Stimulated activated naive CD8-positive, alpha-beta T cell treated with anti-CD3 and anti-CD28 coated beads, Interleukin-15, Interleukin-2, amounts not matched to agents 100 U/mL and 50 U/mL, for 24 hours (primary cell): Measurements from ENCODE around the gene DRAXIN.

Experiments used
- ATAC-seq: fragments of 150-1000 bp; cut with Tn5 transposase; one replicate; pipeline ENCODE4 v1.10.0; 2021
- DNase-seq: peaks from one replicate; pipeline ENCODE4 v3.0.0; 2021

DRAXIN gene

DNA sequence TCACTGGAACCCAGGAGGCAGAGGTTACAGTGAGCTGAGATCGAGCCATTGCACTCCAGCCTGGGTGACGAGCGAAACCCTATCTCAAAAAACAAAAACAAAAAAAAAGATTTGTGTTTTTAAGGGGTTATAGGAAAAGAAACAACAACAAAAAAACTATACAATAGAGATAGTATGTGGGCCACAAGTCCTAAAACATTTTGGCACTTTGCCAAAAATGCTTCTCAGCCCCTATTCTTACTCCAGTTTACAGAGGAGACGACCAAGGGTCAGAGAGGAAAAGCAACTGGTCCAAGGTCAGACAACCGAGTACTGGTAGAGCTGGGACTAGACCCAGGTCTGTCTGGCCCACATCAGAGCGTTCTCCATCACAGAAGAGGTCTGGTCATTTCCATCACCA is 33.9 kb upstream of the DRAXIN start:
- DNase-seq (no peak), ATAC-seq (no peak)

DNA sequence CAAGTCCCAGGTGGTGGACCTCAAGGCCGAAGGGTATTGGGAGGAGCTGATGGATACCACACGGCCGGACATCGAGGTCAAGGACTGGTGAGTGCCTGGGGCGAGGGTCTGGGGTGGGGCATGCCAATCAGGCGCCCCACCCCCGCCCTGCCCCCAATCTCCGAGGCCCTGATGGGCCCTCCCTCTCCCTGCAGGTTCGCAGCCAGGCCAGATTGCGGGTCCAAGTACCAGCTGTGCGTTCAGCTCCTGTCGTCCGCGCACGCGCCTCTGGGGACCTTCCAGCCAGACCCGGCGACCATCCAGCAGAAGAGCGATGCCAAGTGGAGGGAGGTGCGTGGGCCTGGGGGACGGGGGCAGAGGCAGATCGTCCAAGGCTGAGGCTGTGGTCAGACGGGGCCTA is 33.0 kb upstream of the DRAXIN start:
- ATAC-seq (no peak), DNase-seq (no peak)

DNA sequence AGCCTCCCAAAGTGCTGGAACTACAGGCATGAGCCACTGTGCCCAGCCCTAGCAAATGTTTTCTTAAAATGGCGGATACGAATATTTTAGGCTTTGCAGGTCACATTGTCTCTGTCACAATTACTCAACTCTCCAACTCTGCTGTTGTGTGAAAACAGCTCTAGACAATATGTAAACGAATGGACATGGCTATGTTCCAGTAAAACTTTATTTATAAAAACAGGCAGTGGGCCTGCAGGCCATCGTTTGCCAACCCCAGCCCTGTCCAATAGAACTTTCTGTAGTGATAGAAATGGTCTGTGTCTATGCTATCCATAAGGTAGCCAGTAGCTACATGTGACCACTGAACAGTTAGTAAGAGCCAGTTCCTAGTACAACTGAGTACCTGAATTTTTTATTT is 31.8 kb upstream of the DRAXIN start:
- DNase-seq (no peak), ATAC-seq (no peak)

DNA sequence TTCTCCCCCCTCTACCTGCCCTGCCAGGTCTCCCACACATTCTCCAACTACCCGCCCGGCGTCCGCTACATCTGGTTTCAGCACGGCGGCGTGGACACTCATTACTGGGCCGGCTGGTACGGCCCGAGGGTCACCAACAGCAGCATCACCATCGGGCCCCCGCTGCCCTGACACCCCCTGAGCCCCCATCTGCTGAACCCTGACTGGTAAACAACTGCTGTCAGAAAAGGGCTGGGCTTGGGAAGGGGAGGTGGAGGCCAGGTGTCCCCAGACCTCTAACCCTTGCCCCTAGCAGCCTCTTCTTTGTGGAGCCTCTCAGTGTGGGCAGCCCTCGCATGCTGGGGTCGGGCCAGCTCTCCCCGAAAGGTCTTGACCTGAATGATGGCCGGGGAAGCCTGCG is 30.4 kb upstream of the DRAXIN start:
- no peak for DNase-seq

DNA sequence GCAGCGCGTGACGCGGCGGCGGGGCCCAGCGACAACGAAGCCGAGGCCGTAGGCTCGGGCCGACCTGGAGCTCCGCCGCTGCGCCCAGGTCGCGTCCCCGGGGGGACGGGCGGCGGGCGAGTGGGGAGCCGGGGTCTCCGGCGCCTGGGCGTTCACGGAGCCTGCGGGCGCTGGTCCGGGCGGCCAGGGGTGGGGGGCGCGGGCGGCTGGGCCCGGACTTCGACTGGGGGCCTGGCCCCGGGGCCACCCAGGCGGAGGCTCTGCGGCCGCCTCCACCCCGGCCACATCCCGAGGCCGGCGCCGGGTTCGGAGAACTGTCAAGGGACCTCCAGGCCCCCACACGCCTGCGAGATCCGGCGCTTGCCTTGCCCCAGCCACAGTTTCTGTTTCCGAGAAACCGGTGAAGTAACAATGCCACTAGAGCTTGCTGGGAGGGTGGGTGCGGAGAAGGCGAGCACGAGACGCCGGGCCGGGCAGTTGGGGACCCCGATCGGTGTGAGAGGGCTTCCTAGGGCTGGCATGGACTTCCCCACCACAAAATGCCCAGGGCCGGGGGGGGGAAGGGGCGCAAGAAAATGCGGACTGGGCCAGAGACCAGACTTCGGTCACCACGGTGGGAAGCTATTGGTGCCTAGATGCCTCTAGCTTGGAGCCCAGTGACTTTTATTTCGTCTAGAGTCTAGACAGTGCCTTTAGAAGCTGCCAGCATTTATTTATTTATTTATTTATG is 27.0 kb upstream of the DRAXIN start:
- DNase-seq (peak; percentile 68), ATAC-seq (peak; percentile 70)

More for the DNA sequence above, 30.4 kb upstream of the DRAXIN start:
- ATAC-seq: no peak

DNA sequence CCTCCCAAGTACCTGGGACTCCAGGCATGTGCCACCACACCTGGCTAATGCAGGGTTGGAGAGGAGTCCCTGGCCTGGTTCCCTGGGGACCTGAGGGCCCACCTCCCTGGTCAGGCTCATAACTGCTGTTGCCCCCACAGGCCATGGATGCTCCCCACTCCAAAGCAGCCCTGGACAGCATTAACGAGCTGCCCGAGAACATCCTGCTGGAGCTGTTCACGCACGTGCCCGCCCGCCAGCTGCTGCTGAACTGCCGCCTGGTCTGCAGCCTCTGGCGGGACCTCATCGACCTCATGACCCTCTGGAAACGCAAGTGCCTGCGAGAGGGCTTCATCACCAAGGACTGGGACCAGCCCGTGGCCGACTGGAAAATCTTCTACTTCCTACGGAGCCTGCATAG is 23.0 kb upstream of the DRAXIN start:
- no peak for DNase-seq
- no peak for ATAC-seq

DNA sequence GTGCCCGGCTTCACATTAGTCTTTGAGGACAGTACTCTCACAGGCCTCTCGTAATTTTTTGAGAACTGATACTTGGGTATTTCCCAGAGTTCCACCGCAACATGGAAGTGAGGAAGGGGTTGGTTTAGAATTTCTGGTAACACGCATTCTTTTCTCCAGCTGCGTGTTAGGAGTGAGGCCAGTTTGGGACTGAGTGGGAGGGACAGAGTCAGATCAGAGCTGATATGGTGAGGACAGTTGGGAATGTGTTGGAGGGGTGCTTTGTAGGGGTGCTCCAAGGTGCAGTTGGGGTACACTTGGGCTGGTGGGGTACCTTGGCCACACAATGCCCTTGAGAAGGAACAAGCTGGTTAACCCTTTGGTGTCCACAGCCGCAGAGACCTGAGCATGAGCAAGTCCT is 20.8 kb upstream of the DRAXIN start:
- DNase-seq: no peak
- no peak for ATAC-seq

DNA sequence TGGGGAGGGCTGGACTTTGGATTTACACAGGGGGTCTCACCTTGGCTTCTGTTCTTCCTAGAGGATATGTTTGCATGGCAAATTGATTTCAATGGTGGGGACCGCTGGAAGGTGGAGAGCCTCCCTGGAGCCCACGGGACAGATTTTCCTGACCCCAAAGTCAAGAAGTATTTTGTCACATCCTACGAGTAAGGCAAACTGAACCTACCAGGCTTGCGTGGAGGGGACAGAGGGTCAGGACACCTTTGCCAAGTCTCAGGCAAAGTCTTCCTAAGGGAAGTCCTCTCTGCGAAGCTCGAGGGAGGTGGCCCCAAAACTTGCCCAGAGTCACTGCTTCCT is 20.3 kb upstream of the DRAXIN start:
- DNase-seq (no peak), ATAC-seq (no peak)

DNA sequence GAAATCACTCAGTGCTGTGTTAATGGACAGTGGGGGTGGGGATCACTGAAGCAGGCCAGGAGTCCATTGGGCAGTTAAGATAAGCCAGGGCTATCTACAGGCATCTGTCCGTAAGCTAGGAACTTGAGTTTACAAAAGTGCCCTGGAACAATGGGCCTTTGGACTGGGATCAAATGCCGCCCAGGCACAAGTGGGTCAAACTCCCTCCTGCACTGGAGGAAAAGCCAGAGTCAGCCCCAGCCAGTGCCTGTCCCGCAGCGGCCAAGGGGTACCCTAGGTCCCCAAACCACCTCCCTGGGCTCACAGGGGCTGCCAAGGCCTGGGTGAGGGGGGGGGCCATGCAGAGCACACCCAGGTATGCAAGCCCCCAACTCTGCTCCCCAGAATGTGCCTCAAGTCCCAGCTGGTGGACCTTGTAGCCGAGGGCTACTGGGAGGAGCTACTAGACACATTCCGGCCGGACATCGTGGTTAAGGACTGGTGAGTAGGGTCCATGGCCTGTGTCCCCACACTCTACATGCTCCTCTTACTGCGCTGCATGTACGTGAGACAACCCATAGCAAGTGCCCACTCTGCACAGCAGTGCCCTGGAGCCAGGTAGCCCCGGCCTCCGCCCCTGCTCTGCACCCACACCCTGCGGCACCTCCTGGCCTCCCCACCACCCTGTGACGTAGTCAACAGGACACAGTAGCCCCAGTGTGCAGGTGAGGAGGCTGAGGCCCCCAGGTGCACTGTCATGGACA is 19.8 kb upstream of the DRAXIN start:
- DNase-seq (no peak), ATAC-seq (no peak)

DNA sequence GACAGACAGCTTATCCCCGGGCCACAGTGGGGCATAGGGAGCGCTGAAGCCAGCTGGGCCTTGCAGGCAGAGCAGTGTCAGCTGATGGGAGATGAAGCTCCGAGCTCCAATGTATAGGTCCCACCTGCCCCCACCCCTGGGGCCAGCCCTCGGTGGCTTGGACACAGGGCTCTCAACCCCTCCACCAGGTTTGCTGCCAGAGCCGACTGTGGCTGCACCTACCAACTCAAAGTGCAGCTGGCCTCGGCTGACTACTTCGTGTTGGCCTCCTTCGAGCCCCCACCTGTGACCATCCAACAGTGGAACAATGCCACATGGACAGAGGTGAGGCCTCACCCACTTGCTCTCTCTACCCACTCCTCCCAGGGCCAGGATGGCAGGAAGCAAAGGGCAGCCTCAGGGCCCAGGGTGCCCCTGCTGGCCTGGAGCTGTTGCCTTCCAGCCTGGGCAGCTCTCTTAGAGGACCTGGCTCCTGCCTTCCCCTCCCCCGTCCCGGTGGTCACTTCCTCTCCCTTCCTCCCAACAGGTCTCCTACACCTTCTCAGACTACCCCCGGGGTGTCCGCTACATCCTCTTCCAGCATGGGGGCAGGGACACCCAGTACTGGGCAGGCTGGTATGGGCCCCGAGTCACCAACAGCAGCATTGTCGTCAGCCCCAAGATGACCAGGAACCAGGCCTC is 18.3 kb upstream of the DRAXIN start:
- ATAC-seq (no peak), DNase-seq (no peak)

DNA sequence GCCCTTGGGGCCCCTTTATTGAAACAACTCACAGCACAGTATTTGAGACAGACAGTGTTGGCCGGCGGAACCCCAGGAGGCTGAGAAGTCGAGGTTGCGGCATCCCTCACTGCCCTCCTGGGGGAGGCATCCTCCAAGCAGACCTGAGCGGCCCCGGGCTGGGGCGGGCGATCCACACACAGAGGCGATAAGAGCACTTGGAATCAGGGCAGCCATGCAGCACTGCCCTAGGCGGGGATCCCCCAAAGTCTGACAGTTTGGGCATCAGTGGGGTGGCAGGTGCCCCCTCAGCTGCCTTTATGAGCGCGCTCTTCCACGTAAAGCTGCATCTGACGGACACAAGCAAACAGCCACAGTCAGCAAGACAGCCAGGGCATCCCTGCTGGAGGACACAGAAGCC is 17.0 kb upstream of the DRAXIN start:
- ATAC-seq (no peak), DNase-seq (no peak)

DNA sequence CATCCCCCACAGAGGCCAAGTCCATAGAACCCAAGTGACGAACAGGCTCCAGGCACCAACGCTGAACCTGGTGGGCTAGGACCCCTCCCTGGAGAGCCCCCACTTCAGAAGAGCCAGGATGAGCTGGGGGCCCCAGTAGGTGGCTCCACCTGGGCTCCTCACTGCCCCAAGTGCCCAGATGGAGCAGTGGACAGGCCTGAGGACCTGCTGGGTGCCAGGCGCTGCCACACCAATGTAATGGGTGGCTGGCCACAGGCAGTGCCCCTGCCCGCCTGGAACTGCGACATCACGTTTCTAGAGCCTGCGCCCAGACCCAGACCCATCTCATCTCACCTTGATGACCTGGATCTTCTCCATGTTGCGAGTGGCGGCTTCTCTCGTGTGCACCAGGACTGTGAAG is 16.2 kb upstream of the DRAXIN start:
- no peak for DNase-seq
- ATAC-seq: no peak

DNA sequence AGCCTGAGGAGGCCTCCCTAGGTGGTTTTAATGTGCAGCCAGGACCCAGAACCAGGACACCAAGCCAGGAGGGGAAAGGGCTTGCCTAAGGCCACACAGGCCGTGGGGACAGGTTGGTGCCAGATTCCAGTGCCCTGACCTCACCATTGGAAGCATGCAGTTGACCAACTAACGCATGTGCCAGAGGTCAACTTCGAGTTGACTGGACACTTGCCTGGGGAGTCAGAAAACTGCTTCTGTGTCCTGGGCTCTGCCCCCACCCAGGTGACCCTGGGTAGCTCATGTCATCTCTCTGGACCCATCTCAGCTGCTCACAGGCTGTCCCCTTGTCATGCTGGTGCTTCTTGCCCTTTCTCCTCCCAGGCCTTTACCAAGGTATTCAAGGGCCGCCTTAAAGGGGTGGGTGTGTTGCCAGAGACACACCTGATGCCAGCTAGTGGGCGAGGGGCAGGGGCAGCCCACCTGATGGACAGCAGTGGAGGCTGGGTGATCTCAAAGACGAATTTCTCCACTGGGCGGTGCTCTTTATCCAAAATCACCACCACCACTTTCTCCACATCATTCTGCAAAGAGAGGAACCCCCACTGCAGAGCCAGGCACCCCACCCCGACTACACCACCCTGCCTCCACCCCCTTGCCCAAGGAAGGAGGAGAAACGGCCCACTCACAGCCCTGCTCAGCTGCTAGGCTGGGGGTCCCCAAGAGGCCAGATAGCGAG is 15.0 kb upstream of the DRAXIN start:
- no peak for DNase-seq
- no peak for ATAC-seq

DNA sequence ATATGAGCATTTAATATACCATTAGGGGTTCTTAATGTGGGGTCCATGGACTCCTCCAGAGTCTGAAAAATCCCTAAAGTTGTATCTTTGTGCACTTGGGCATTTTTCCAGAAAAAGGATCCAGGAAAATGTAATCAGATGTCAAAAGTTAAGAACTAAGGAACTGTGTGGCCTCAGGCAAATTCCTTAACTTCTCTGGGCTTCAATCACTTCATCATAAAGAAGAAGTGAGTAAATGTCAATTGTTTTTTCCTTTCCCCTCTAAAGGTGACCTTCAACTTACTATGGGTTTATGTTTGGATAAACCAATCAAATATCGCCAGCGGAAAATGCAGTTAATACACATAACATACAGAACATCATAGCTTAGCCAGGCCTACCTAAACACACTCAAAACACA is 13.1 kb upstream of the DRAXIN start:
- DNase-seq (no peak), ATAC-seq (no peak)

DNA sequence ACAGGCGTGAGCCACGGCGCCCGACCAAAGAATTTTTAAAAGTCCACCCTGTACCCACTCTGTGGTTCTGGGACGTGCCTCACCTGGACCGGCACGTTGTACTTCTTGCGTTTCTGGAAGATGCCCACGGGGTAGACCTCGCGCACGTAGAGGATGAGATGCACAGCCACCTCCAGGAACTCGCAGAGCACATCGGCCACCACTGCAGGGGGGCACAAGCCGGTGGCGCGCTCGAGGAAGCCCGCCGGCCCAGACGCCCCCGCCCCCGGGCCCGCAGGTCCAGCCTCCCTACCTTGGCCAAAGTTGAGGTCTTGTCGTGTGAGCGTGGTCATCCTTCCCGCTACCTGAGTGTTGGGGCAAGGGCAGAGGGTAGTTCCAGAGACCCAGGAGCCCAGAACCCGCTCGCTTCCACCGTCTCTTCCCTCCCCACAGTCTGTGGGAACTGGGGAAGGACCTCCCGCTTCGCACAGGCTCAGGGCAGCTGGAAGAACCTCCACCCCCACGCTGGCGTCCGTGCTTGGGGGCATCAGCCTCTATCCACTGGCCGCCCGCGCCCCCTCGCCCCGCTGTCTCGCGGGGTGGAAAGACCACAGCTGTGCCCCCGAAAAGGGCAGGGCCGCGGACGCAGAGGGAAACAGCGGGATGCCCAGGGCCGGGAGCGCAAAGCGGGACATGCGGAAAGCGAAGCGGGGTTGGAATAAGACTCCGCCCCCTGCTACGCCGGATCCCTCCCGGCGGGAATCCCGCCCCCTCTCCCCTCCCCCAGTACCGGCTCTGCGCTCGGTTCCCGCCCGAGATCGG is 11.0 kb upstream of the DRAXIN start:
- DNase-seq: no peak
- ATAC-seq: peak; percentile 14

DNA sequence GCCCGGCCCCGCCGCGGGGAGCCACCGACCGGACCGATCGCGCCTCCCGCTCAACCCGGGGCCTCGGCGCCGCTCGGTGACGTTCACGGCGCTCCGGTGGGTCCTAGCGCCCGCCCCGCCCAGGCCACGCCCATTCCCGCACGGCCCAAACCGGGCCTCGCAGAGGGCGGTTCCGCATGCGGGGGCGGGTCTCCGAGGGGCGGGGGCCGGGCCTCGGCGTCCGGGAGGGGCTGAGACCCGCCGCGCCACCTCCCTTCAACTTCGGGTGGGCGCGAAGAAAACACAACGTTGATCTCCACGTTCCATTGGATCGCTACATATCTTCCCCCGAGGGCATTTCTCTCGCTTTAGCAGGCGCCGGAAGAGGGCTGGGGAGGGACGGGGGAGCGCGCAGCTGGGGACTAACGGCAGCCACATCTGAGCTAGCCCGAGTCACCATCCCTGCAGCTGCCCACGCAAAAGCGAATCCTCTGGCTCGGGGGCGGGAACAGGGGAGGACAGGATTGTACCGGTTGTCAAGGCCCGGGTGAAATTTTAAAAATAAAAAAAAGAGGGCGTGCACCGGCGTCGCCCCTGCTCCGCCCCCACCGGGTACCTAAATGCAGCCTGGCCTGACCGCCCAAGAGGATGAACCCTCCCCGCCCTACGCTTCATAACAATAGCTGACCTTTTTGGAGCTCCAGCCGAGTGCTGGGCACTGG is 10.3 kb upstream of the DRAXIN start, which contains the start of gene MAD2L2:
MAD2L2 (minus strand) TSS at position 78 of the 701 bp plus-strand sequence. CDS start 547 bp downstream, outside the sequence.
- ATAC-seq (peak; percentile 93), DNase-seq (peak; percentile 95)

DNA sequence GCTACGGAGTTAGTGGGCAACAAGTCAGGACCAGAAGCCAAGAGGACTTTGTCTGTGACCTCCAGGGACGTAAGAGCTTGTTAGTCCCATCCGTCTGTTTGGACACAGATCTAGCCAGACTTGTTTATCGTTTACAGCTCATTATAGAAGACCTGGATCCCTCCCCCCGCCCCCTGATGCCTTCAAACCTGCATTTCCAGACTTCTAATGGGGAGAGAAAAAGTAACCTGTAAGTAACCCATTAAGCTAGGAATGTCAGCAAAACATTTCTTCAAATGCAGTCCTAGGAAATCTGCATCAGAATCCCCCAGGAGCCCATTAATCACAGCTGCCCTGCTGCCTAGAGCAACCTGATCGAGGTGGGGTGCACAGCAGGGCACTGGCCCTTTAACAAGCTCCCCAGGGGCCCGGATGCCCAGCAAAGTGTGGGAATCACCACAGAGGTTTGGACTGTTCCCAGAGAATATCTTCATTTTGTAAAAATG is 9.2 kb upstream of the DRAXIN start:
- ATAC-seq (no peak), DNase-seq (no peak)

DNA sequence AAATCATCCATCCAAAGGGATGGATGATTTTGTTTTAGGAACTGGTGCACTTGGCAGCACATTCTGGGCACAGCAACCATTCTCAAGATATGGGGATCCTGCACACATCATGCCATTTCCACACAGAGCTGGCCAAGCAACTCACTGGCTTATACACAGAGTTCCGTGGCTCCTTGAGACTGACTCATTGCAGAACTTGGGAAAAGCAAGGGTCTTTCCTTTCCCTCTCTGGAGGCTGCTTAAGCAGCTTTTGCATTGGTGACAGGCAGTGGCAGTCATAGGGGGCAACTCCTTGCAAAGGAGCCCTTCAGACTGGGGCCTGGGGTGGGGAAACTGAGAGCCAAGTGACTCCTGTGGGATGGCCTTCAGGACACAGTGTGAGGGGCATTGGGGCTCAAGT is 8.7 kb upstream of the DRAXIN start:
- no peak for DNase-seq
- ATAC-seq: no peak

DNA sequence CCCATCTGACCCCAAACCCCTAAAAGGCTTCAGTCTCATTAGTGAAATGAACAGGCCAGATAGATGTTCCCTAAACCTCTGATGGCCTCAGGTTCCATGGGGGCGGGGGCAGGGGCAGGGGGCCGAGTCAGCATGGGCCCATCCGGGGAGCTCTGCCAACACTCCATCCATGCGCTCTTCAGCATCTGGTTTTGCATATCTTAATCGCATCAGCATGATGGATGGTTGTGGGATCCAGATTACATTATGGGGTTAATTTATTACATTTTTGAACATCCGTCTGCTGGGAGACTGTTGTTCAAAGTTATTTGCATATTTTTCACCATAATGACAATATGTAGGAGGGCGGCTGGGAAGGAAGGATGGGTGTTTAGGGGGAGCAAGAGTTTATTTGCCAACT is 7.4 kb upstream of the DRAXIN start:
- ATAC-seq (no peak), DNase-seq (no peak)

DNA sequence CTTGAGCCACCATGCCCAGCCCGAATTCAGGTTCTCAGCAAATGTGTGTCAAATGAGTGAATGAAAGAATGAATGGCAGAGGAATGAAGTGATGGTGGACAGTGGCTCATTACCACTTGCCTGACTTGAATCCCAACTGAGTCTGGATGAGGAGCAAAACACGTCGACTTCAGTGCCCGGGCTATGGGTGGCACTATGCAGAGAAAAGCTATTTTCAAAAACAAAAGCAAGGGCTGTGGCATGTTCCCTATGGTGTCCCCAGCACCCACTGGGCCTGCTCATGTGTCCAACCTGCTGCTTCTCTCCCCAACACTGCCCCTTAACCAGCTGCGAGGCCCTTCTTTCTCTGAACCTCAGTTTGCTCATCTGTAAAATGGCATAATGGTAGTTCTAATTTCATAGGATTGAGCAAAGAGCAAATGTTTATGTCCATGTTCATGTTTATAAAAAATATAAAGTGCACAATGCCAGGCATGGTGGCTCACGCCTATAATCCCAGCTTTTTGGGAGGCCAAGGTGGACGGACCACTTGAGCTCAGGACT is 6.2 kb upstream of the DRAXIN start:
- DNase-seq: no peak
- ATAC-seq: no peak

DNA sequence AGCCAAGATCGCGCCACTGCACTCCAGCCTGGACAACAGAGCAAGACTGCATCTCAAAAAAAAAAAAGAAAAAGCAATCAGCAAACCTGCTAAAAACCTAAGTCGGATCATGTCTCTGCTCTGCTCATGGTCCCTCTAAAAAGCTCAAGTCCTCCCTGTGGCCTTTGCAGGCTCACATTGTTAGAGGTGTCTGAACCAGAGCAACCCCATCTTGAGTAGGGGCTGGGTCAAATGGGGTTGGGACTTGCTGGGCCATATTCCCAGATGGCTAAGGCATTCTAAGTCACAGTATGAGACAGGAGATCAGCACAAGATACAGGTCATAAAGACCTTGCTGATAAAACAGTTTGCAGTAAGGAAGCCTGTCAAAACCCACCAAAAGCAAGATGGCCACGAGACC is 3.0 kb upstream of the DRAXIN start:
- ATAC-seq: no peak
- no peak for DNase-seq
